Tibial artery (tissue), 4 donors: ENCODE measurements around the gene HAPLN3.

Source experiments
- DNase-seq, 2 donors: peaks; one replicate each; pipeline ENCODE4 v3.0.0-alpha.2; 2019
- H3K27ac ChIP-seq, 2 donors: fragments of 200-600 bp; sonication (generic) in 1 of 2; 1 replicate in 1 of 2; 2 replicates in 1 of 2; pipeline ENCODE4 v1.5.1; 2018 to 2019; ENCODE audit warnings: mild to moderate bottlenecking in 1 of 2
- H3K27me3 ChIP-seq, 2 donors: fragments of 200-600 bp; sonication (generic) in 1 of 2; one replicate each; pipeline versions ENCODE4 v1.5.1 to v1.6.0; 2016 to 2019
- H3K36me3 ChIP-seq, 3 donors: fragments of 200-600 bp; sonication (generic) in 2 of 3; one replicate each; pipeline ENCODE4 v1.5.1; 2016 to 2019; ENCODE audit warnings: mild to moderate bottlenecking in 2 of 3
- H3K4me1 ChIP-seq, 4 donors: fragments of 200-600 bp; sonication (generic) in 2 of 4; 1 replicate in 3 of 4; 2 replicates in 1 of 4; pipeline ENCODE4 v1.5.1; 2016 to 2019
- H3K4me3 ChIP-seq, 2 donors: fragments of 200-600 bp; sonication (generic) in 1 of 2; 1 replicate in 1 of 2; 2 replicates in 1 of 2; pipeline ENCODE4 v1.5.1; 2018 to 2019; ENCODE audit warnings: mild to moderate bottlenecking in 2 of 2
- H3K9me3 ChIP-seq, 3 donors: fragments of 200-600 bp; sonication (generic) in 1 of 3; one replicate each; pipeline ENCODE4 v1.5.1; 2016 to 2019
- CTCF ChIP-seq, 2 experiments: fragments of 200-600 bp in 1 of 2; fragments of 450-650 bp in 1 of 2; IDR thresholded peaks; one replicate each; pipeline ENCODE4 v1.5.1; 2017 to 2019; ENCODE audit warnings: antibody characterized with exemption in 2 of 2, mild to moderate bottlenecking in 1 of 2, moderate library complexity in 1 of 2
- intact Hi-C: fragments of 100-400 bp; cut with DNase I; formaldehyde crosslinking; loops from one replicate; pipeline ENCODE4 v1.15.0; 2023; ENCODE audit warnings: low total_unique reads

The HAPLN3 gene

GRCh38 chr15:88839961-88840360 lies 55.4 kb downstream of the HAPLN3 start:
- TF ChIP-seq CTCF (IDR thresholded peaks at IDR 0.05): no peak
- H3K36me3 ChIP-seq: peaks cover 3 to 67% (median 15%) of the 10 kb centered on the region in 3 donors
- H3K4me1 ChIP-seq: no peaks in the 10 kb centered on the region
- no peak overlapping the region for H3K4me3 ChIP-seq
- intact Hi-C loops: loop anchor here (10.0 kb wide), 1 partner anchor 365 kb away; no protein-coding TSS in a partner anchor
- no peaks in the 10 kb centered on the region for H3K27me3 ChIP-seq
- H3K27ac ChIP-seq: no peak overlapping the region
- DNase-seq: no peak
- no peaks in the 10 kb centered on the region for H3K9me3 ChIP-seq

- intact Hi-C loops: loop anchor here (10.0 kb wide), 1 partner anchor 364 kb away; no protein-coding TSS in a partner anchor
- H3K27me3 ChIP-seq: no peaks in the 10 kb centered on the region
- H3K27ac ChIP-seq: no peak overlapping the region
- no peaks in the 10 kb centered on the region for H3K9me3 ChIP-seq
- H3K36me3 ChIP-seq: peaks cover 3 to 61% (median 15%) of the 10 kb centered on the region in 3 donors
- DNase-seq: no peak
- no peak for TF ChIP-seq CTCF (IDR thresholded peaks at IDR 0.05)
- no peak overlapping the region for H3K4me3 ChIP-seq
- peaks cover 0 to 6% (median 1%) of the 10 kb centered on the region in 4 donors for H3K4me1 ChIP-seq
Observed at GRCh38 chr15:88839146-88839545, 56.2 kb downstream of the HAPLN3 start.

GRCh38 chr15:88838667-88839066 lies 56.7 kb downstream of the HAPLN3 start:
- H3K9me3 ChIP-seq: no peaks in the 10 kb centered on the region
- intact Hi-C loops: loop anchor here (10.0 kb wide), 1 partner anchor 364 kb away; no protein-coding TSS in a partner anchor
- DNase-seq: no peak
- H3K4me3 ChIP-seq: no peak overlapping the region
- no peak for TF ChIP-seq CTCF (IDR thresholded peaks at IDR 0.05)
- H3K27me3 ChIP-seq: no peaks in the 10 kb centered on the region
- H3K36me3 ChIP-seq: peaks cover 3 to 59% (median 15%) of the 10 kb centered on the region in 3 donors
- H3K4me1 ChIP-seq: peaks cover 0 to 11% (median 6%) of the 10 kb centered on the region in 4 donors
- no peak overlapping the region for H3K27ac ChIP-seq

DNA sequence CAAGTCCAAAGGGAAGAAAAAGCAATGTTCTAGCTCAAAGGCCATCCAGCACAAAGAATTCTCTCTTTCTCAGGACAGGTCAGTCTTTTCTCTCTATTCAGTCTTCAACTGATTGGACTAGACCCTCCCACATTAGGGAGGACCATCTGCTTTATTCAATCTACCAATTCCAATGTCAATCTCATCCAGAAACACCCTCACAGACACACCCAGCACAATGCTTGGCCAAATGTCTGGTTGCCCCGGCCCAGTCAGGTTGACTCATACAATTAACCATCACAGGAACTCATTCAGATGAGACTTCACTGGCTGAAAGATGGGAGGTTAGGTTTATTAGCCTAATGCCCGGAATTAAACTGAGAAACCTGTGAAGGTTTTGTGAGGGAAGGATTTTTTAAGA lies 59.7 kb downstream of the HAPLN3 start:
- no peaks in the 10 kb centered on the region for H3K9me3 ChIP-seq
- TF ChIP-seq CTCF (IDR thresholded peaks at IDR 0.05): no peak
- intact Hi-C loops: loop anchor here (10.0 kb wide), 1 partner anchor 361 kb away; no protein-coding TSS in a partner anchor
- H3K27me3 ChIP-seq: no peaks in the 10 kb centered on the region
- H3K4me3 ChIP-seq: no peak overlapping the region
- H3K4me1 ChIP-seq: peaks cover 0 to 23% (median 16%) of the 10 kb centered on the region in 4 donors
- no peak for DNase-seq
- no peak overlapping the region for H3K27ac ChIP-seq
- peaks cover 0 to 39% (median 0%) of the 10 kb centered on the region in 3 donors for H3K36me3 ChIP-seq

DNA sequence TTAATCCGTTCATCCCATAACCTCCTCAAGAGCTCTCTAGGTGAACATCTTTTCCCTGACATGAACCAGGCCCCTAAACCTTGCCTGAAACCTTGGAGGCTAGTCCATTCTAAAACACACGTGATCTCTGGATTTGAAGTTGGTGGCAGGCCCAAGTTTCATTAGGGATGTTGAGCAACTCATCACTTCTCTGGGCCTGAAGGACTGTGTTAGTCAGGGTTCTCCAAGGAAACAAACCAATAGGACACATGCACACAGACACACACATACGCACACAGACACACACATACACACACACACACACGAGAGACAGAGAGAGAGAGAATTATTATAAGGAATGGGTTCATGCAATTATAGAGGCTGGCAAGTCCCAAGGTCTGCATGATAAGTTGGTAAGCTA lies 60.2 kb downstream of the HAPLN3 start:
- Histone ChIP-seq H3K4me1 (peaks cover 0 to 23% (median 16%) of the 10 kb centered on the region in 4 donors), H3K27me3 (no peaks in the 10 kb centered on the region), H3K27ac (no peak overlapping the region), H3K9me3 (no peaks in the 10 kb centered on the region), H3K36me3 (peaks cover 0 to 37% (median 0%) of the 10 kb centered on the region in 3 donors), H3K4me3 (no peak overlapping the region)
- no peak for TF ChIP-seq CTCF (IDR thresholded peaks at IDR 0.05)
- intact Hi-C loops: loop anchor here (10.0 kb wide), 1 partner anchor 360 kb away; no protein-coding TSS in a partner anchor
- DNase-seq: no peak
